HepG2 (cell line): ENCODE data around the gene ZNF48. TPM values are rescaled to one million over a fixed set of nuclear protein-coding genes. Genes with fewer than 3 reads are reported as not detected.
A peak's percentile ranks its signal among the peaks of the same experiment; 100 is the strongest.

Source experiments
- BCL3 ChIP-seq: sonication (generic); formaldehyde crosslinking; IDR thresholded peaks from 2 replicates; pipeline ENCODE4 v1.5.1; 2020; ENCODE audit warnings: mild to moderate bottlenecking, missing genetic modification reagents, moderate library complexity
- BHLHE40 ChIP-seq: IDR thresholded peaks from 2 replicates; pipeline ENCODE4 v1.6.1; 2011; ENCODE audit warnings: low read length, improper control_type of control experiment
- DZIP1 ChIP-seq: sonication (generic); formaldehyde crosslinking; IDR thresholded peaks from 2 replicates; pipeline ENCODE4 v1.5.0; 2020; ENCODE audit warnings: mild to moderate bottlenecking, missing genetic modification reagents
- MNT ChIP-seq: fragments of 450-650 bp; IDR thresholded peaks from 2 replicates; pipeline ENCODE4 v1.6.1; 2016
- MTERF4 ChIP-seq: sonication (generic); formaldehyde crosslinking; IDR thresholded peaks from 2 replicates; pipeline ENCODE4 v1.8.0; 2023; ENCODE audit warnings: mild to moderate bottlenecking, missing genetic modification reagents
- PAWR ChIP-seq: sonication (generic); formaldehyde crosslinking; IDR thresholded peaks from 2 replicates; pipeline ENCODE4 v1.4.0; 2020; ENCODE audit warnings: missing genetic modification reagents, mild to moderate bottlenecking, borderline replicate concordance
- POLR2AphosphoS2 ChIP-seq: IDR thresholded peaks from 2 replicates; pipeline ENCODE4 v1.6.1; 2011; ENCODE audit warnings: low read depth, low read length, improper control_type of control experiment
- PTBP1 ChIP-seq: fragments of 200-400 bp; formaldehyde crosslinking; IDR thresholded peaks from 2 replicates; pipeline ENCODE4 v1.6.1; 2018; ENCODE audit warnings: low read length, low read depth; ENCODE audit not compliant: poor library complexity, severe bottlenecking
- SAFB2 ChIP-seq: sonication (generic); formaldehyde crosslinking; IDR thresholded peaks from 2 replicates; pipeline ENCODE4 v1.5.1; 2020; ENCODE audit warnings: missing genetic modification reagents, low read depth, mild to moderate bottlenecking, borderline replicate concordance
- SP4 ChIP-seq: sonication (generic); formaldehyde crosslinking; IDR thresholded peaks from 2 replicates; pipeline ENCODE4 v1.8.1; 2023; ENCODE audit warnings: mild to moderate bottlenecking, missing genetic modification reagents
- TRAFD1 ChIP-seq: sonication (generic); formaldehyde crosslinking; IDR thresholded peaks from 2 replicates; pipeline ENCODE4 v1.5.1; 2020; ENCODE audit warnings: missing genetic modification reagents, mild to moderate bottlenecking, borderline replicate concordance
- ZBTB7A ChIP-seq: sonication (generic); formaldehyde crosslinking; IDR thresholded peaks from 2 replicates; pipeline ENCODE4 v1.8.0; 2022; ENCODE audit warnings: mild to moderate bottlenecking, missing genetic modification reagents
- ZNF18 ChIP-seq: sonication (generic); formaldehyde crosslinking; IDR thresholded peaks from 2 replicates; pipeline ENCODE4 v1.8.0; 2022; ENCODE audit warnings: mild to moderate bottlenecking, missing genetic modification reagents; ENCODE audit not compliant: insufficient replicate concordance
- ZNF550 ChIP-seq: sonication (generic); formaldehyde crosslinking; IDR thresholded peaks from 2 replicates; pipeline ENCODE4 v1.4.0; 2020; ENCODE audit warnings: mild to moderate bottlenecking, missing genetic modification reagents, borderline replicate concordance
- ZNF740 ChIP-seq: sonication (generic); formaldehyde crosslinking; IDR thresholded peaks from 2 replicates; pipeline ENCODE4 v1.4.0; 2020; ENCODE audit warnings: missing genetic modification reagents
- ZNF780A ChIP-seq: sonication (generic); formaldehyde crosslinking; IDR thresholded peaks from 2 replicates; pipeline ENCODE4 v1.8.0; 2022; ENCODE audit warnings: mild to moderate bottlenecking, missing genetic modification reagents, moderate library complexity
- ZNF841 ChIP-seq: sonication (generic); formaldehyde crosslinking; IDR thresholded peaks from 2 replicates; pipeline ENCODE4 v1.8.1; 2023; ENCODE audit warnings: missing genetic modification reagents, borderline replicate concordance
- polyA plus RNA-seq, 8 experiments: library from polyadenylated mRNA; depleted of rRNA in 3 of 8; stranded (reverse) in 7 of 8; unstranded in 1 of 8; fragments of >200 nt; fragmentation: Illumina TruSeq in 4 of 8; extraction: Trizol in 4 of 8; gene quantifications; 2 replicates each; pipeline versions ENCODE4 v1.2.1 to v1.2.3, GENCODE V29; 2011 to 2016; ENCODE audit warnings: low read depth in 4 of 8, missing spikeins in 1 of 8, mixed read lengths in 1 of 8; ENCODE audit not compliant: insufficient read depth in 1 of 8
- total RNA-seq, 5 experiments: library from RNA; depleted of rRNA; stranded (reverse); fragments of >200 nt; fragmentation: Illumina TruSeq; extraction: Trizol; gene quantifications; 2 replicates each; pipeline ENCODE4 v1.2.3, GENCODE V29; 2016; ENCODE audit warnings: low read depth in 1 of 5

Gene ZNF48
- total and polyA plus RNA-seq, 2 of the 13 experiments (the other 11 are each of a cell fraction or from before 2014, with no cell fraction given), result 9.9 to 12.3 TPM

GRCh38 chr16:30379158-30379783 is 15.9 kb upstream of the ZNF48 start (continued):
- 0 out of 2 replicates have a peak, but pooled peaks have one; percentile 53 for TF ChIP-seq TRAFD1
- 0 out of 2 replicates have a peak, but pooled peaks have one; percentile 35 for TF ChIP-seq BCL3
- TF ChIP-seq ZNF780A, result no peak
- peak; percentile 36; the same call in 1 of the 2 replicates for TF ChIP-seq SP4 (CRISPR knock-in tag)
- 0 out of 2 replicates have a peak, but pooled peaks have one; percentile 35 for TF ChIP-seq SAFB2 (CRISPR knock-in tag)
- peak; percentile 58; the same call in 1 of the 2 replicates for TF ChIP-seq ZNF740 (CRISPR knock-in tag)
- 0 out of 2 replicates have a peak, but pooled peaks have one; percentile 3 for TF ChIP-seq PAWR (CRISPR knock-in tag)
- TF ChIP-seq BHLHE40, result no peak
- TF ChIP-seq PTBP1, result peak; percentile 59
- peak; percentile 2 for TF ChIP-seq ZNF18 (CRISPR knock-in tag)
- 0 out of 2 replicates have a peak, but pooled peaks have one; percentile 28 for TF ChIP-seq ZBTB7A (CRISPR knock-in tag)
- TF ChIP-seq MTERF4 (CRISPR knock-in tag), result no peak
- TF ChIP-seq POLR2AphosphoS2, result no peak
- no peak for TF ChIP-seq MNT
- TF ChIP-seq DZIP1 (CRISPR knock-in tag), result peak; percentile 19; the same call in 1 of the 2 replicates
- TF ChIP-seq ZNF841 (CRISPR knock-in tag), result no peak
- 0 out of 2 replicates have a peak, but pooled peaks have one; percentile 37 for TF ChIP-seq ZNF550
